CD4-positive, alpha-beta T cell treated with Interleukin-15 for 4 hours (primary cell): ENCODE results near the gene ANKRD31.
A peak's percentile ranks its signal among the peaks of the same experiment; 100 is the strongest.
"Not testable (repeated sequence)": the region's sequence is repeated elsewhere in the genome, so short reads cannot be mapped to it uniquely, and the experiment has no call there.

ENCODE experiments used
- DNase-seq: peaks from one replicate; pipeline ENCODE4 v3.0.0-alpha.2; 2020; ENCODE audit warnings: low spot score

ANKRD31 gene, protein sequence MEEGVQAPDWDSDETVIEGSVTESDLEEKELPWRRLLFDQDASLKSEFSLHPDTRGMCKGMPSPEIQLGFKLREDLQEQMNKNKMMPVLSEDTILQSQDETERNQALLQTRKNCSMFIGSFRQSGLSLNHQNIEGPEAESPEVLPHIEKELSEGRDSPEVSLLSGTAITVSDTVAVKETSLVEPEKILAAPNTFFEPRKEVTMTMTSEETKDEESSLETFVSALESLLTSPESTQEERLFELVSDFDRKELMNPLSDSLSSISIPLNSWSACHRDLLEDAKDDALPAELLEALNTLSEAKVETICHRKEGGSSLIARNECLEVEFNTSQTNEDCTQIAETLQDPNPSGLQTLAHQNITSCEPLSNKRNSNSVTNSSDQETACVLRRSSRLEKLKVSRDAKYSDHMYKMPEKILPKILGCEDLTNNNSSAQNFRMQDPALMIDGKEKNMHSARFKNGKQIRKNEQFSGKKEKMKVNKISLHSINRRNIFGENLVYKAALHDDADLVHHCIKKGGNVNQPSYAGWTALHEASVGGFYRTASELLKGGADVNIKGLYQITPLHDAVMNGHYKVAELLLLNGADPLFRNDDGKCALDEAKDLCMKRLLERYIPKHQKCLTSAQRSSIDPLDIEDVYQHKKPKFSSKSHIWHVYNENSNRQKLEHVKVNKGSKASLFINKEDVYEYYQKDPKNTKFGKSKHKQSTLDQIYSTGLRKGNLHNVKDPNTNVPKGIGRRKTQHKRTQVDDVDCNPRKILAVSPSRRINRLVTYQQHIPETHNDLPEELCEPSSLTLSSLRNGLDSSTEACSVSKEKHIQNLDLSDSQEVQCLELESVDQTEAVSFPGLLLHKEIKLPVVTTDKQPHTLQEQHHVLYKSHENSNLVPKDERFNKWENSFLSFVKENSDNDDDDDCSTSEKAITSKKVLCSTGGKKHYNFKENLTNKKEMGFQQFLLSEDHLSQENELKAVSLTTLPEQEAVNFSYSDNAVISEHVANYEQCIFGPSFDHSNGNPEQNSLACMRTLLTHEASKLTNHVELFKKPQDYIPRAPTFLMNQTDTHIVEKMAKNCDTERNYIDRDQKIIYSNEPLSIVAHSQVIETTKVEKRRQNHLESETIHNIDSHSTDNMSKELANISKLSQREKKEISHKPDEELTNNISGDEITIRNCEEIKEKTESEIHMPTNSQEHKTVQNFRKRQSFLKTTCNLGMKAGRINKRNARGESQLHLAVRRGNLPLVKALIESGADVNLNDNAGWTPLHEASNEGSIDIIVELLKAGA (N-terminal part only)

DNA sequence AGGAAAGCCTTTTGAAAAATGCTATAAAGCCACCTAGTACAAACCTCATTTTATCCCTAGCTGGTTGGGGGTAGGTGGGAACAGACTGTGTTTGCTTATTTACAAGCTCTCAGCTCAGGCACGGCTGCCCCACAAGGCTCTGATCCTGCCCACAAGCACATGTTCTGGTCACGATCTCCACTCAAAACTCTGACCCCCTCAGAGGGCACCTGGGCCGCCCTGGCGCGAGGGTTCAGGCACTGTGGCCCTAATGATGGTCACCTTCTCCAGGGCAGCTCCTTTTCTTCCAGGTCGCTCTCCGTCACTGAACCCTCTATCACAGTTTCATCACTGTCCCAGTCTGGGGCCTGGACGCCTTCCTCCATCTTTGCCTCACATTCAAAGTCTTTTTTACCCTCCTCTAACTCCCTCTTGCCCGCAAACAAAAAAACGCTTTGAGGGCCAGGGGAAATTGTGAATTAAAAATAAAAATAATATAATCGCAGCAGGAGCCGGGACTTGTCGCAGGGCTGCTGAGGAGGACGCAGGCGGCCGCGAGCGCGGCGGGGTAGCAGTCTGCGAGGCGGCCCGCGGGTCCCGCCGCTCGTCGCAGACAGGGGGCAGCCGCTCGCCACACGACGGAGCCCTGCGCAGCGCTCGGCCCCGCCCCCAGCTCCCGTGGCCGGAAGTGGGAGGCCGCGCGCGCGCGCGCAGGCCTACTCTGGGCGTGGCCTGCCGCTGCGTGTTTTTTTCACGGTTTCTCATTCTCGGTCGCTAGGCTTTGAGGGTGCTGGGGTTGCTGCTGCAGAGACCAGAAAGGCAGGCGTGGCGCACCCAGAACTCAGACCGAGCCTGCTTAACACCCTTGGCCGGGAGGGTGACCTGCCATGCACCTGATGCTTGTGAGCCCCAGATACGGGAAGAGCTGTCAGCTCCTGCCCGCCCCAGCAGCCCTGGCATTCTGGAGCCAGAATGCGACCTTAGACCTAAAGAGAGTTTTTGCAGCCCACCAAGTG lies at the start of gene ANKRD31:
Gene ANKRD31 (minus strand): TSS at position 557 of the 995 bp plus-strand sequence. CDS start 192 bp downstream, at position 365.
- peak; percentile 89 for DNase-seq

DNA sequence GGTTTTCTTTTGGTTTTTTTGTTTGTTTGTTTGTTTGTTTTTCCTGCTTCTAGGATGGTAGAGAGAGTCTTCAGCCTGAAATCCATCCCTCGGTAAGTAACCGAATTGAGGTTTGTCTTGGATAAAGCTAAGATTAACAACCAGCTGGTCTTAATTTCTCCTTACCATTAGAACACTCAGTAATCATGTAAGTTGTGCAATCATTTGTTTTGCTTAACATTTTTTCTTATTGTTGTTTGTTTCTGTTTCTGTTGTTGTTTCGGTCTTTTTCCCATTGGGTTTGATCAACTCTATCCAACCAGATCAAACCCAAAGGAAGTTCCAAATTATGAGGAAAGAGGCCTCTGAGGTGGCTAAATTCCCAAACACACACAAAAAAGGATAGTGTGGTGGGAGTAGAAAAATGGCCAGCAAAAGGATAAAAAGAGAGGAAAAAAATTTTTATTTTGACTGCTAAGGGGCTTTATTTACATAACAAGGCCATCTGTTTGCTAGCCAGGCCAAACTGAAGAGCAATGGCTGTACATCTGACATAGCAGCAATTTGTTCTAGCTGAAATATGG lies 49.6 kb upstream of the ANKRD31 start:
- no peak for DNase-seq

DNA sequence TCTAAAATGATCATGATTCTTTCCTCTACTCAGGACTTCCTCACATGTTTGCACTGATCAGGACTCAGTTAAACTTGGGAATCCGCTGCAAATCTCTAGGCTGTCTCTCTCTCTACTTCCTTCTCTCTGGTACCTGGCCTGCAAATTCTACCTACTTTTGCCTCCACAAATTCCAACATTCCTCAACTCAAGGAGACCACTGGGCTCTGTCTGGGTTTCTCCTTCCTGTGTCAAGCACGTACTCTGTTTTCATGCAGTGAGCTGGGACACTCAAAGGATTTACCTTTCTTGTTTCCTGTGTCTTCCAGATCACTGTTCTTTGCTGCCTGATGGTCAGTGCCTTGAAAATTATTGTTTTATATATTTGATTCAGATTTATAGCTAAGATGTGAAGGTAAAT lies 45.9 kb upstream of the ANKRD31 start:
- DNase-seq, result no peak

DNA sequence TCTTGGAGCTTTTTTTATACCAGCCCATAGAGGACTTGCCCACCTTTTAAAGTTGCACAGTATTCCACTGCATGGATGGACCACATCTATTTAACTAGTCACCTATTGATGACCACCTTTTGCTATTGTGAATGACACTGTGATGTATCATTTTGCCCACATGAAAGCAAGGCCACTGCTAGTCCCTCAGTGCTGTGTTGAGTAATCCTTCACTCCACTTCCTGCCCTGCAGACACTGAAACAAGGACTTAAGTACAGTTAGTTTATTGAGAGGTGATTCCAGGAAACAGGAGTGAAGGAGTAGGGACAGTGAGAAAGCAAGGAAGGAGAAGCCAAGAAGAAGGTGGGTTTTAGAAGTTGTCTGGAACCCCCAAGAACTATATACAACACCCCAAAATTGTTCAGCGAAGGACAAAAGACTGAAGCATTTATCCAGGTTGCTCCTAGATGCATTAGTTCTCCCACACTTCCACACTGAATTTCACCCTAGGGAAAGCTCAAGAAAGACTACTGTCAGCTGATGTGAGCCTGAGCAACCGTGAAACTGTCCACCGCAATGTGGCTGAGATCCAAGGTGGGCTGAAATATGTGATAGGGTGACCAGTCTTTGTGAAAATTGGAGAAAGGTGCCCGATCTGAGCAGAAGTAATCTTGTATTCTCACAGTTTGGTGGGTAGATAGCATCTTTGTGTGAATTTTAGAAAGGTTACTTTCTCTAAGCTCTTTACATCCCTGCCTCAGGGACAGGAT lies 45.2 kb upstream of the ANKRD31 start:
- DNase-seq, result no peak

DNA sequence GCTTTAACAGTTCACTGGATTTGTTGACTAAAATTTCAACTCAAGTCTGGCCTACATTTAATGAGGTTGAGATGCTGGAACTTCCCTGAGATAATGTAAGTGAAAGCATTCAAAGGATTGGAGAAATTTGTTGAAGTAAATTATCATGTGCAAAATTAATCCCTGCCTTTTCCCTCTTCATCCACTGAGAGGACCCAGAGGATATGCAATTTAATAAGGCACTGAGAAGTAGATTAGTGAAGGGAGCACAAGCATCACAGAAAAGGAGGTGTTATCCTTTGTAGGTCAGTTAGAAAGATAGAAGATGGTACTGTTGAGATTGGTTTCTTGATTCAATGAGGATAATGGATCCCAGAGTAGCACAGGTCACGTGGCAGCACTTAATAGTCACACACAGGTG lies 42.6 kb upstream of the ANKRD31 start:
- no peak for DNase-seq

DNA sequence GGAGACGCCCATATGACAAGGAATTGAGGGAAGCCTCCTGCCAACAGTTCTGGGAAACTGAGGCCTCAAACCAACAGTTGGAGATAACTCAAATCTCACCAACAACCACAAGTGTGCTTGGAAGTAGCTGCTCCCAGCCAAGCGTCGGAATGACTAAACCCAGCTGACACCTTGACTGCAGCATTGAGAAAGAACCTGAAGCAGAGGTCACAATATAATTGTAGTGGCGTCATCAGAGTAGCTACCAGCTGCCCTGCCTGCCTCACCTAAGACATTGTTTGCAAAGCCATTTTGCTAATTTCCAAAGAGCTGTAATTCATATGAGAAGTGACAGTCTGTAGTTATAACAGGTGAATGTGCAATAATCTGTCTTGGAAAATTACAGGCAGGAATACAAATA lies 40.8 kb upstream of the ANKRD31 start:
- no peak for DNase-seq

DNA sequence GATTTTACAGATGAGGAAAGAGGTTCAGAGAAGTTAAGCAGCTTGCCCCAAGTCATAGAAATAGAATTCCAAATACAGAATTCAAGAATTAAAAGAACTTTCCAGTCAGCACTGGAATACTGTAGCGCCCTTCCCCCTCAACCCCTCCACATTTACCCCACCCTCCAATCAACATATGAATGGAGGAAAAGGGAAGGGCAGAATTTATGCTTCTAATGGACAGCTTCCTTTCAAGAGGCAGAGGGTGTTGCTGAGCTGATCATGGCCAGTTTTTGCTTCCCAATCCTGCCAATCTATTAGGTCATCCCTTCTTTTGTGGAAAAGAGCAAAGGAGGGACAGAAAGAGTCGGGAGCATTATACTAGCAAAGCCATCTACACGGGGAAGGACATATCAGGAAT lies 39.1 kb upstream of the ANKRD31 start:
- DNase-seq, result no peak

DNA sequence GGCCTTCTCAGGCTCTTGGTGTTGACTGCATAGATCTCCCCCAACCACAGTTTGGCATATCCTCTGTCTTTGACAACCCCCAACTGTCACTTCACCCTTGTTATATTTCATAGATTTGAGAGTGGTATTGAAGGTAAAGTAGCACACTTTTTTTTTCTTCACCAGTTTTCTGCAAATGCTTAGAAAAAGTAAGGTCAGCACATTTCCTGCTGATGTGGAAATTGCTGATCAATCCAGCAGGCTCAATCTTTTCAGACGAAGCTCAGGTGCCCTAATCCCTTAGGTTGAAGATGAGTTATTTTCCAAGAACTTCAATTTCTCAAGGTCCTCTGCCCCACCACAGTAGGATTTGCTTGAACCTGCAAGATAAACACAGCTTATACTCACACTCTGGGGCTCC lies 38.5 kb upstream of the ANKRD31 start:
- no peak for DNase-seq

DNA sequence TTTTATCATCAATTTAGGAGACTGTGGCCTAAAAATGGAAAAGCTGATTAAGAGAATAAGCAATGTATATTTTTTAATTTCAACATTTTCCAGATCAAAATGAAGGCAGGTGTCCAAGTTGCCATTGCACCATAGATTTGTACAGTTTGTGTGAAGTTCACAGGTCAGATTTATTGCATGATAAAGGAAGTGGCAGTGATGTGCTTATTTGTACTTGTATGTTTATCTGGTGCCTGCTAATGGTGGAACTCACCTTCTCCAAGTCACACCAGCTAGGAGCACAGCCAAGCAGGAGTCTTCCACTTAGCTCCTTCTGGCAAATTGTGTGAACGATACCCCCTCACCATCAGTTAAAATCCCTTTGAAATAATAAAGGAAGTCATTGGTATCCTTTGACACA lies 37.8 kb upstream of the ANKRD31 start:
- no peak for DNase-seq

DNA sequence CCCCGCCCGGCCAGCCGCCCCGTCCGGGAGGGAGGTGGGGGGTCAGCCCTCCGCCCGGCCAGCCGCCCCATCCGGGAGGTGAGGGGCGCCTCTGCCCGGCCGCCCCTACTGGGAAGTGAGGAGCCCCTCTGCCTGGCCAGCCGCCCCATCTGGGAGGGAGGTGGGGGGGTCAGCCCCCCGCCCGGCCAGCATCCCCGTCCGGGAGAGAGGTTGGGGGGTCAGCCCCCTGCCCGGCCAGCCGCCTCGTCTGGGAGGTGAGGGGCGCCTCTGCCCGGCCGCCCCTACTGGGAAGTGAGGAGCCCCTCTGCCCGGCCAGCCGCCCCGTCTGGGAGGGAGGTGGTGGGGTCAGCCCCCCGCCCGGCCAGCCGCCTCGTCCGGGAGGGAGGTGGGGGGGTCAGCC lies 33.9 kb upstream of the ANKRD31 start:
- DNase-seq, result not testable (repeated sequence)

DNA sequence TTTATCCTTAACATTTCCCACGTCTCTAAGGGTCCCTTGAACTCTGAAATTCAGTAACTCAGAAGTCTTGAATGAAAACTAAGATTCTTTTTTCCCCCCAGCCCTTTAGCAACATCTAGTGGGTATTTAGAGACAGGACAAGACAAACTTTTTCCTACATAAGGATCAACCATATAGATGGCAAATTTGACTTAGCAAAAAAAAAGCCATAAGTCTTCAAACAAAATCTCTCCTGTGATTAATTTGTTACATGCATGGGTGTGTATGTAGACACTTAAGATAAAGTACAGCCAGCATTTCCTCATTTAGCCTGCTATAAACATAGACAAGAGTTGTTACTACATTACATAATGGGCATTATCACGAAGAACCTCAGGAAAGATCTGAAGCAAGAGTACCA lies 29.1 kb upstream of the ANKRD31 start:
- peak; percentile 28 for DNase-seq

DNA sequence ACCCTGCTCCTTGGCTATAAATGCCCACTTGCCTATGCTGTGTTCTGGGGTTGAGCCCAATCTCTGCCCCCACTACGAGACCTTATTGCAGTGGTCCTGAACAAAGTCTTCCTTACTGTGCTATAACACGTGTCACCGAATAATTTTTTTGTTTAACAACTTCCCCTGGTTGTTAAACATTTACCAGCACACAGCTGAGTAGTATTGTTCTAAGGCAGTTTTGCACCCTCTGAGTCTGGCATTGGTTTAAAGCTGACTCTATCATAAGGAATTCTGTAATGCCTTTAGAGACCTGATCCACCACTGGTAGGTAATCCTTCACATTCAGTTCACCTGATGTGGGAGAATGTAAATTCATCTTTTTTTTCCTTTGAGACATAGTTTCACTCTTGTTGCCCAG lies 25.6 kb upstream of the ANKRD31 start:
- DNase-seq, result no peak

DNA sequence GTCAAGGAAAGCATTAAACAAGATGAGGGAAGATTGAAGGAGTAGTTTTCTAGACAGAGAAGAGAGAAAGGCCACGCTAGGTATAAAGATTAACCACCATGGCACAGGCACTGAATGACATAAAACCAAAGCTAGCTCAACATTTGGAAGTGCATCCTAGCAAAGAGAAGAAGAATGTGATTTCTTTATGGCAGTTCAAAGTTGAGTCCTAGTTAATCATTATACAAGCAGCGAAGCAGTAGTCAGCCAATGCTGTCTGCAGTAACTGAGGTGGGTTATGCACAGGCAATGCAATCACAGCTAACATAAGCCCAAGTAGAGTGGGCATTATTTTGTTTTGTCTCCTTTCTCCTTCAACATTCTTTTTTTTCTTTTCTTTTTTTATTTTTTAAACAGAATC lies 24.0 kb upstream of the ANKRD31 start:
- DNase-seq, result no peak

DNA sequence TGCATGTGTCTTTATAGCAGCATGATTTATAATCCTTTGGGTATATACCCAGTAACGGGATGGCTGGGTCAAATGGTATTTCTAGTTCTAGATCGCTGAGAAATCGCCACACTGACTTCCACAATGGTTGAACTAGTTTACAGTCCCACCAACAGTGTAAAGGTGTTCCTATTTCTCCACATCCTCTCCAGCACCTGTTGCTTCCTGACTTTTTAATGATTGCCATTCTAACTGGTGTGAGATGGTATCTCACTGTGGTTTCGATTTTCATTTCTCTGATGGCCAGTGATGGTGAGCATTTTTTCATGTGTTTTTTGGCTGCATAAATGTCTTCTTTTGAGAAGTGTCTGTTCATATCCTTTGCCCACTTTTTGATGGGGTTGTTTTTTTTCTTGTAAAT lies 13.8 kb upstream of the ANKRD31 start:
- not testable (repeated sequence) for DNase-seq

DNA sequence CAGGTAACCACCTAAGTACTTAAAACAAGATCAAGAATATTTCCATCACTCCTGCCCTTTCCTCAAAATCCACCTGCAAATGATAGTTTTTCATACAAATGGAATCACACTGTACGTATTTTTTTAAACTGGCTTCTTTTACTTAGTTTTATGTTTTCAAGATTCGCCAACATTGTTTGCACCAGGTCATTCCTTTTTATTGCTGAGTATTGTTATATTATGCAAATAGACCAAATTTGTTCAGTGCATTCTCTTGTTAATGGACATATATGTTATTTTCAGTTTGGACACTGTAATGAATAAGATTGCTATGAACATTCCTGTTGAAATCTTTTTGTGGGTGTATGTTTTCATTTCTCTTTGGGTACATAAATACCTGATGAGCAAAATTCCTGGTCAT lies 8.3 kb upstream of the ANKRD31 start:
- no peak for DNase-seq

DNA sequence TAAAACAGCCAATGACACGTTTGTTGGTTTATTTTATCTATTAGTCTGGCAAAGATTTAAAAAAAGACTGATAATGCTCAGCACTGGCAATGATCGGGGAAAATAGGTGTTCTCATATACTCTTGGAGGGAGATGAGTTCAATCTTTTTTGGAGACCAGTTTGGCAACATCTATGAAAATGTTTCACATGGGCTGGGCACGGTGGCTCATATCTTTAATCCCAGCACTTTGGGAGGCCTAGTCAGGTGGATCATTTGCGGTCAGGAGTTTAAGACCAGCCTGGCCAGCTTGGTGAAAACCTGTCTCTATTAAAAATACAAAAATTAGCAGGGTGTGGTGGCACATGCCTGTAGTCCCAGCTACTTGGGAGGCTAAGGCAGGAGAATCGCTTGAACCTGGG lies 6.8 kb upstream of the ANKRD31 start:
- DNase-seq, result no peak

DNA sequence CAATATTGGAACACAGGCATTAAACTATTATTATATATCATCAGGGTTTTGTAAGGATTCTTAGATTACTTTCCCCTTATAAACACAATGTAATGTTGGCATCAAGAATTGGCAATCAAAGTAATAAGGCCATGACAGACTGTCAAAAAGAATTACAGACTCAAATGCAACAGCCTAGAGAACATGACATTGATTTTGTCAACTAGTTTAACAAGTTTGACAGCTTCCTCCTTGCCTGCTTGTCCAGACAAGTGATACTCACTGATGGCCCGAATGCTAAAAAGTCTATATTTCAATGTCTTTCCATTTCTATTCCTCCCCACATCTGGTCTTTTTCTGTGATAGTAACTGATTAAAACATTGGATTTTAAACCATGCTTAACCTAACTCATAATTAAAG lies 6.4 kb upstream of the ANKRD31 start:
- DNase-seq, result no peak

DNA sequence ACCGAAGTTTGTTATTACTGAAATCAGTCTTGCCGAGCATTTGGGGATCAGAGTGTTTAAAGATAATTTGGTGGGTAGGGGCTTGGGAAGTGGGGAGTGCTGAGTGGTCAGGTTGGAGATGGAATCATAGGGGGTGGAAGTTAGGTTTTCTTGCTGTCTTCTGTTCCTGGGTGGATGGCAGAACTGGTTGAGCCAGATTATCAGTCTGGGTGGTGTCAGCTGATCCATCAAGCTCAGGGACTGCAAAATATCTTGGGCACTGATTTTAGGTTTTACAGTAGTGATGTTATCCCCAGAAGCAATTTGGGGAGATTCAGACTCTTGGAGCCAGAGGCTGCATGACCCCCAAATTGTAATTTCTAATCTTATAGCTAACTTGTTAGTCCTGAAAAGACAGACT lies 5.4 kb upstream of the ANKRD31 start:
- no peak for DNase-seq

DNA sequence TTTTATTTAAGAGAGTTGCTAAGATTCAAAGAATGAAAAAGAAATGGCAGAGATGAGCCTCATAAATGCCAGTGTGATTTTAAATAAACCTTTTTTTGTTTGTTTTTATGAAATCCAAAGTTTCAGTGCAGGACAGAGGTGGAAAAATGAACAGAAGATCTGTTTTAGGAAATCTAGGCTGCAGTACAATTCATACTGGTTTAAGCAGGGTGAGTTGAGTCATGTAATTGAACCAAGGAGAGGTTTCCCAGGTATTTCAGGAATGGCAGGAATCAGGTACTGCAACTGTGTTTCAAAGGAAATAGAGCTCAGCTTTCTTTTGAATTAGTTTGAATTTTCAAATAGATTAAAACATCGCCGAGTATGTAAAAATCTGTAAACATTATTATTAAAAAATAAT lies 3.0 kb upstream of the ANKRD31 start:
- DNase-seq, result no peak

DNA sequence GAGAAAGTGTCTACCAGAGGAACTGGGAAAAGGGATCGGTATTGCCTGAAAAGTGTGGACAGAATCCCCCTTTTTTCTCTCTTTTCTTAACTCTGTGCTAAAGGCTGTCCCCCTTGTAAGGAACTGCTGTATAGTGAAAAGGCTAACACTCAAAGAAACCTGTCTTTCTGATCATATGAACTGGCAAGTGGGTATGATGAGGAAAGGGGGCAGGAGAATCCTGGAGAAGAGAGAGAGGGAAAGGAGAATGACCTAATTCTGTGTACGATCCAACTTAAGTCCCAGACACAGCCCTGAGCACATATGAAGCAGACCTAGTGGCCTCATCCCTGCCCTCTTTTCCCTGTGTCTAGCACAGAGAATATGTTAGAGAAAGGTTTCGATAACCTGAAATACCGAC lies 967 bp downstream of the ANKRD31 start:
- DNase-seq, result no peak
